GM10266 (cell line): ENCODE data around the gene CARD9.

Experiments
- DNase-seq: peaks from one replicate; pipeline ENCODE4 v3.0.0; 2012; ENCODE audit errors: extremely low spot score
- TF ChIP-seq, protein P1 (sequence below): IDR thresholded peaks from 2 replicates; pipeline ENCODE4 v1.5.1; 2012; ENCODE audit warnings: mild to moderate bottlenecking, low read depth; ENCODE audit not compliant: control insufficient read depth, insufficient read depth; ENCODE audit errors: missing control alignments

The CARD9 gene

DNA sequence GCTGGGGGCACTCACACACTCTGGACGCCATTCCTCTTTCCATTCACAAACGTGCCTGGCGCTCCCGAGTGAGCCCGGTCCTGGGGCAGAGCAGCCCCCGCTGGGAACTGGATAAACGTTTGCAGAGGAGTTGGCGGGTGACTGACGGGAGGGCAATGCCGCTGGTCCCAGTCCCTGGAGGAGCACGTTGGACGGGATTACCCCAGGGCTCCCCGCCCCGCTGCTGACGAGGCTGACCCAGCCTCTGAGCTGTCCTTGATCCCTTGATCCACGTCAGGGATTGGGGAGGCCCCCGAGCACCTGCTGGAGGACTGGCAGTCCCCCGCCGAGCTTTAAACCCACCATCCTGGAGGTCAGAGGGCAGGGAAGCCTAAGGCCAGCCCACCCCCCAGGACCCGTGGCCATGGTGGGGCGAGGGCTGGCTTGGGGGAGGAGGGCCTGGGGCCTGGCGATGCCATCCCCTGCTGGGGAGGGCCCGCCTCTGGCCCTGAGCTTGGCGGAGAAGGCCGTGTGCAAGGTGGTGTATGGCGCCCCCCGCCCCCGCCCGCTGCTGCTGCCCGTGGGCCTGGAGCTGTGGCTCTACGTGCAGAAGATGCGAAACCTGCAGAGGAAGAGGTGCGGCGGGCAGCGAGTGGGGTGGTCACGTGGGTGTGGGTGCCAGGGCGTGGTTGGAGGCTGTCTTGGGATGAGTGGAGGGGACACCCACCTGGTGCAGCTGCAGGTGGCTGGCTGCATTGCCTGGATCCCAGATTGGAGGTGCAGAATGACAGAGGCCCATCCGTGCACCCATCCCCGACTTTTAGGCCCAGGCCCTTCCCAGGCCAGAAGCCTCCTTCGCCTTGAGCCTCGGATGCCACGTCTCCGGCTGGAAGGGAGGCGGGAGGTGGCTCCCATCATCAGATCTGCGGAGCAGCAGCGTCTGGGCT is 41.6 kb downstream of the CARD9 start:
- DNase-seq = no peak
- TF ChIP-seq, protein P1, sequence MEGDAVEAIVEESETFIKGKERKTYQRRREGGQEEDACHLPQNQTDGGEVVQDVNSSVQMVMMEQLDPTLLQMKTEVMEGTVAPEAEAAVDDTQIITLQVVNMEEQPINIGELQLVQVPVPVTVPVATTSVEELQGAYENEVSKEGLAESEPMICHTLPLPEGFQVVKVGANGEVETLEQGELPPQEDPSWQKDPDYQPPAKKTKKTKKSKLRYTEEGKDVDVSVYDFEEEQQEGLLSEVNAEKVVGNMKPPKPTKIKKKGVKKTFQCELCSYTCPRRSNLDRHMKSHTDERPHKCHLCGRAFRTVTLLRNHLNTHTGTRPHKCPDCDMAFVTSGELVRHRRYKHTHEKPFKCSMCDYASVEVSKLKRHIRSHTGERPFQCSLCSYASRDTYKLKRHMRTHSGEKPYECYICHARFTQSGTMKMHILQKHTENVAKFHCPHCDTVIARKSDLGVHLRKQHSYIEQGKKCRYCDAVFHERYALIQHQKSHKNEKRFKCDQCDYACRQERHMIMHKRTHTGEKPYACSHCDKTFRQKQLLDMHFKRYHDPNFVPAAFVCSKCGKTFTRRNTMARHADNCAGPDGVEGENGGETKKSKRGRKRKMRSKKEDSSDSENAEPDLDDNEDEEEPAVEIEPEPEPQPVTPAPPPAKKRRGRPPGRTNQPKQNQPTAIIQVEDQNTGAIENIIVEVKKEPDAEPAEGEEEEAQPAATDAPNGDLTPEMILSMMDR = no peak

DNA sequence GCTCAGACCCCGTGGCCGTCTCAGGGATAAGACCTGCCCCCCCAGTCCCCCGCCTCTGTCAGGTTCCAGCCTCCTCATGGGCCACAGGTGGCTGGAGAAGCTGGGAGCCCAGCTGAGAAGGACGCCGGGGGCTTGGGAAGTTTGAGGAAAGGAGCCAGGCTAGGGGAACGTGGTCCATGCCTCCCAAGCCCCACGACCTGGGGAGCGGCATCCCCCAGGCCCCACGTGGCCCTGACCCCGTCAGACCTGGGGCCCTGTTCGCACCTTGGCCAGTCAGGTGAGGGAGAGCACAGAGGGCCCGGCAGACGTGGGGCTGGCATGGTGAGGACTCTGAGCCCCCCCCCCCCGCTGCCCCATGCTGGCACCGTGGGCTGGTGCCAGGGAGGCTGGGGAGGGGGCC is 42.4 kb downstream of the CARD9 start:
- TF ChIP-seq, protein P1 = no peak
- DNase-seq = no peak

DNA sequence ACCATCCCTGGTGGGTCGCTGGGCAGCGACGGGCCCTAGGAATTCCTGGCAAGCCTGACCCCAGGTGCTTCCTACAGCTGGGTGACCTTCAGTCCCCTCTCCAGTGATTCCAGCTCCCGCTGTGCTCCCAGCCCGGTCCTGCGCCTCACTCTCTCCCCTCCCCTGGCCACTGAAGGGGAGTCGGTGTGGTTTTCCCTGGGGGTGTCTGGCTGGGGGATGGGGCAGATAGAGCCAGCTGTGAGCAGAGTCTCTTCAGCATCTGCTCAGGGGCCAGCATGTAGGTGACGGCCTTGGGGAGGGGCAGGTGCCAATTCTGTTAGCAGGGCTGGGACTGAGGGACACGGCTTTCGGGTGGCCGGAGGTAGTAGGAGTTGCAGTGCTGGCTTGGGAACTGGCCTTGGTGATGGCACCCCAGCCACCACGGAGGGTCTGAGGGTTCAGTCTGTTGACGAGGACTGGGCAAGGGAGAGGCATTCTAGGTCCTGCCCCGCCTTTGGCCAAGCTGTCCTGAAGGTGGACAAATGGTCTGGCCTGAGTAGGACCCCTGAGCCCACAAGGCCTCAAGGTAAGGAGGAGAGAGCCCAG is 43.0 kb downstream of the CARD9 start:
- TF ChIP-seq, protein P1 = no peak
- no peak for DNase-seq

DNA sequence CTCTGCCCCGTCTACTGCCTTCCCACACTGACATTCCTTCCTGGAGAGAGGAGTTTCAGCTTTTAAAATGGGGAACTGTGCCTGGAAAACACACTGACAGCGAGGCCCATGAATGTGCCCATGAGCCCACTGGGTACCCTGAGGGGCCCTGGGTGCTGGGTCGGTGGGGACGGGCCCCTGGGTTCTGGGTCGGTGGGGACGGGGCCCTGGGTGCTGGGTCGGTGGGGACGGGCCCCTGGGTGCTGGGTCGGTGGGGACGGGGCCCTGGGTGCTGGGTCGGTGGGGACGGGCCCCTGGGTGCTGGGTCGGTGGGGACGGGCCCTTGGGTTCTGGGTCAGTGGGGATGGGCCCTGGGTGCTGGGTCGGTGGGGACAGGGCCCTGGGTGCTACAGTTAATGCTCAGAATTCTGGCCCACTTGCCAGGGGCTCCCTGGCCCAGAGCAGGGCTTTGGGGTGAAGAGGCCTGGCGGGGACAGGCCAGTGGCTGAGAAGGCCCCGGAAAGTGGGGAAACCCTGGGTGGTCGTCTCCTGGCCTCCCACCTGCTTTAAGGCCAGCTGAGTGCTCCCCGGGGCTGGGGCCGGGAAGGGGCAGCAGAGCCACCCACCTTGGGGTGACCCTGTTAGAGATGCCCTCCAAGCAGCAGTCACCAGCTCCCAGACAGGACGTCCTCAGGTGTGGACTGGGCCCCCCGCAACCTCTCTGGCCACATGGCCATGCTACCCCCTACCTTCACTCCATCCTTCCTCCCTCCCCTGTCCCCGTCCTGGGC is 43.6 kb downstream of the CARD9 start:
- TF ChIP-seq, protein P1 = no peak
- no peak for DNase-seq

DNA sequence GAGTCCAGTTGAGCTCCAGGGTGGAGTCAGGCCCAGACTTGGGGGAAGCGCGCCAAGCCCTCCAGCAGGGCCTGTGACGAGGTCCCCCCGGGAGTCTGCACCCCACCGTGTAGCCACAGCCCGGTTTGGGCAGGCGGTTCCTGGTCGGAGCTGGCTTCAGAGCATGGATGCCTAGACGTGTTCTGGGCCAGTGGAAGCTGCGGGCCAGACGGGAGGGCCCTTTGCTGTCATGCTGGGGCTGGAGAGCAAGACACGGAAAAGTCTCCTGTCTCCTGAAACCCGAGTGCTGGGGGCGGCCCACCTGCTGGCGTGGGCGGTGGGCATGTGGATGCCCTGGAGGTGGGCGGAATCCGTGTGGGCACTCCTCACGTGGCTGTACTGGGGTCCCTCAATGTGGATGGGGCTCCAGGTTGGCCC is 44.2 kb downstream of the CARD9 start:
- TF ChIP-seq, protein P1 = no peak
- DNase-seq = no peak

DNA sequence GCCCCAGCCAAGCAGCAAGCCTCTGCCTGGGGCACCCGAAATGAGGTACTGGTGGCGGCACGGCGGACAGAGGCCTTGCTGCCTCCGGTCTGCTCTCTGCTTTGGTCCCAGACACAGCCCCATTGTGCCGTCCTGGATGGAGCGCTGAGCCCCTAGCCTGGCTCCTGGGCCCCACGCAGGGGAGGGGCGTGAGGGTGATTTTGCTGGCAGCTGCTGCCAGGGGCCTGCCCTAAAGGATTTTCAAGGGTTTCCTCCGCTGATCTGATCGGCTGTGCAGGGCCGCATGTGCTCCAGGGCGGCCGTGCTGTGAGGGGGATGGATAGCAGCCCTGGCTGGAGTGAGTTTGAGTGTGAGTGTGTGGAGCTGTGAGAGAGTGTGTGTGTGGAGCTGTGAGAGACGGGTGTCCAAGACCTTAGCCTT is 44.8 kb downstream of the CARD9 start:
- TF ChIP-seq, protein P1 = no peak
- no peak for DNase-seq
